Adrenal gland (tissue), 12 donors: ENCODE data around the gene COX10. TPM values are rescaled to one million over a fixed set of nuclear protein-coding genes. Genes with fewer than 3 reads are reported as not detected.

ENCODE experiments used
- DNase-seq, 7 donors: peaks; one replicate each; pipeline ENCODE4 v3.0.0-alpha.2; 2019 to 2020
- H3K27ac ChIP-seq, 5 donors: fragments of 200-600 bp; sonication (generic) in 4 of 5; 1 replicate in 3 of 5; 2 replicates in 2 of 5; pipeline versions ENCODE4 v1.5.1 to v1.8.0; 2016 to 2020; ENCODE audit warnings: mild to moderate bottlenecking in 1 of 5
- H3K27me3 ChIP-seq: fragments of 200-600 bp; 2 replicates; pipeline ENCODE4 v1.8.0; 2021
- H3K36me3 ChIP-seq, 2 donors: fragments of 200-600 bp; replicated peaks in 1 of 2; 1 replicate in 1 of 2; 2 replicates in 1 of 2; pipeline versions ENCODE4 v1.5.1 to v1.8.0; 2018 to 2022
- H3K4me1 ChIP-seq, 2 donors: fragments of 200-600 bp; replicated peaks in 1 of 2; 1 replicate in 1 of 2; 2 replicates in 1 of 2; pipeline versions ENCODE4 v1.5.1 to v1.8.0; 2018 to 2021
- H3K4me3 ChIP-seq, 4 donors: fragments of 200-600 bp; sonication (generic) in 3 of 4; one replicate each; pipeline ENCODE4 v1.5.1; 2016 to 2018
- H3K9me3 ChIP-seq, 3 donors: fragments of 200-600 bp; sonication (generic) in 1 of 3; replicated peaks in 1 of 3; 1 replicate in 2 of 3; 2 replicates in 1 of 3; pipeline versions ENCODE4 v1.5.1 to v1.8.0; 2016 to 2021
- POLR2A ChIP-seq, 2 donors: fragments of 450-650 bp; IDR thresholded peaks; one replicate each; pipeline ENCODE4 v1.6.1; 2017; ENCODE audit warnings: antibody characterized with exemption in 2 of 2, mild to moderate bottlenecking in 2 of 2, moderate library complexity in 1 of 2
- WGBS, 4 donors: extraction: QIAGEN DNeasy Blood & Tissue Kit in 2 of 4; methylation state at CpG; one replicate each; pipeline versions ENCODE4 v1.1.5 to v1.1.7; 2013 to 2017; 5-methylcytosine and 5-hydroxymethylcytosine counted together
- intact Hi-C, 2 donors: fragments of 100-400 bp; cut with DNase I; formaldehyde crosslinking; loops; one replicate each; pipeline versions ENCODE4 v1.14.1 to v1.15.0; 2022 to 2023
- polyA plus RNA-seq, 3 donors: library from polyadenylated mRNA; stranded (reverse); fragments of 200-250 nt in 2 of 3; fragments of 350-450 nt in 1 of 3; fragmentation: Illumina TruSeq in 1 of 3; extraction: RNeasy Lipid Tissue Mini Kit (QIAGEN cat#74804) in 1 of 3; gene quantifications; one replicate each; pipeline ENCODE4 v1.2.3, GENCODE V29; 2013 to 2014
- small RNA-seq, 2 donors: library from RNA; depleted of rRNA; stranded (forward); fragments of <200 nt; gene quantifications; one replicate each; pipeline ENCODE3, GENCODE V24; 2016
- total RNA-seq, 9 donors: library from RNA; depleted of rRNA in 4 of 9; stranded (reverse); fragments of >200 nt in 4 of 9; fragments of 120-200 nt in 1 of 9; fragmentation: NEBNext Ultra II Directional in 1 of 9; extraction: Animal tissue kit (Norgen Biotek cat#: 25700) in 1 of 9; gene quantifications; one replicate each; pipeline versions ENCODE4 v1.1.0 to v1.2.4, GENCODE V29; 2013 to 2023
- TF ChIP-seq, protein P1 (sequence below), 6 experiments: fragments of 450-650 bp in 4 of 6; fragments of 200-600 bp in 2 of 6; sonication (generic) in 1 of 6; IDR thresholded peaks; 1 replicate in 5 of 6; 2 replicates in 1 of 6; pipeline versions ENCODE4 v1.5.1 to v1.8.0; 2016 to 2021; ENCODE audit warnings: antibody characterized with exemption in 6 of 6, mild to moderate bottlenecking in 2 of 6, moderate library complexity in 1 of 6
- donor health status: healthy with polysubstance abuse.
- donor health status: Bipolar disorder and iron deficiency.
- donor health status: DM: yes; HTN: yes; CAD: no.
- donor health status: DM: no; HTN: no; CAD: no.
- donor health status: DM: no; HTN: no; CAD: no.
- donor health status: DM: yes; HTN: yes; CAD: no.

Gene COX10
- total and polyA plus RNA-seq, 12 donors: 6.8 to 33.9 (median 14.7) TPM

DNA sequence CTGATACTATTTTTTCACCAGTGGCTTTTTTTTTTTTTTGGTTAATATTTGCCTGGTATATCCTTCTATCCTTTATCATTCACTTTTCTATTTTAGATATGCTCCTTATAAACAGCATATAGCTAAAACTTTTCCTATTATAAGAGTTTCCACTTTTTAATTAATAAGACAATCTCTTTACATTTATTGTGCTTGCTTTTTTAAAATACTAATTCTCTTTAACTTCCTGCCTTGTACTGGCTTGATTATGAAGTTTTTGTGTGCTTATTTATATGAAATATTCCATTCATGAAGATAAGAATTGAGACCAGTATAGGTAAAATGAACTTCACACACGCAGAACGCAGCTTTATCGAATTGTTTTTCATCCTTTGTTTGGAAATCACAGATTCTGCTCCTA lies 176.3 kb downstream of the COX10 start:
- H3K4me3 ChIP-seq: no peak overlapping the region
- TF ChIP-seq POLR2A (IDR thresholded peaks at IDR 0.05): no peak
- TF ChIP-seq, protein P1, sequence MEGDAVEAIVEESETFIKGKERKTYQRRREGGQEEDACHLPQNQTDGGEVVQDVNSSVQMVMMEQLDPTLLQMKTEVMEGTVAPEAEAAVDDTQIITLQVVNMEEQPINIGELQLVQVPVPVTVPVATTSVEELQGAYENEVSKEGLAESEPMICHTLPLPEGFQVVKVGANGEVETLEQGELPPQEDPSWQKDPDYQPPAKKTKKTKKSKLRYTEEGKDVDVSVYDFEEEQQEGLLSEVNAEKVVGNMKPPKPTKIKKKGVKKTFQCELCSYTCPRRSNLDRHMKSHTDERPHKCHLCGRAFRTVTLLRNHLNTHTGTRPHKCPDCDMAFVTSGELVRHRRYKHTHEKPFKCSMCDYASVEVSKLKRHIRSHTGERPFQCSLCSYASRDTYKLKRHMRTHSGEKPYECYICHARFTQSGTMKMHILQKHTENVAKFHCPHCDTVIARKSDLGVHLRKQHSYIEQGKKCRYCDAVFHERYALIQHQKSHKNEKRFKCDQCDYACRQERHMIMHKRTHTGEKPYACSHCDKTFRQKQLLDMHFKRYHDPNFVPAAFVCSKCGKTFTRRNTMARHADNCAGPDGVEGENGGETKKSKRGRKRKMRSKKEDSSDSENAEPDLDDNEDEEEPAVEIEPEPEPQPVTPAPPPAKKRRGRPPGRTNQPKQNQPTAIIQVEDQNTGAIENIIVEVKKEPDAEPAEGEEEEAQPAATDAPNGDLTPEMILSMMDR (IDR thresholded peaks at IDR 0.05): no peak
- no peaks in the 10 kb centered on the region for H3K36me3 ChIP-seq
- intact Hi-C loops: no loop called here
- 87 to 90% (median 89%) methylated on average over 3 of the region's 3 CpGs for WGBS, 4 donors
- H3K9me3 ChIP-seq: no peaks in the 10 kb centered on the region
- DNase-seq: no peak
- no peak overlapping the region for H3K27ac ChIP-seq
- H3K27me3 ChIP-seq: no peaks in the 10 kb centered on the region
- no peaks in the 10 kb centered on the region for H3K4me1 ChIP-seq

Small RNAs within 50 kb of the gene (small RNA-seq; reads per million reads assigned to genes)
- 0 reads per million in 2 donors for gene RF00090

Other genes starting within 250 kb of the COX10 start
- gene CDRT15, start 167.4 kb downstream of the COX10 start, total RNA-seq: not detected
- not detected for gene CDRT15, start 167.4 kb downstream of the COX10 start, polyA plus RNA-seq
- 1 to 10 TPM; 2.4 to 8.5 (median 3.9) TPM for gene HS3ST3B1, start 231.6 kb downstream of the COX10 start, total RNA-seq
- under 1 TPM; 0.47 to 0.64 (median 0.56) TPM for gene HS3ST3B1, start 231.6 kb downstream of the COX10 start, polyA plus RNA-seq